Progenitor cell of endocrine pancreas (in vitro differentiated cells): ENCODE measurements around the gene LRG1. TPM values are rescaled to one million over a fixed set of nuclear protein-coding genes. Genes with fewer than 3 reads are reported as not detected.

ENCODE experiments used
- DNase-seq: peaks from one replicate; pipeline ENCODE4 v3.0.0; 2021; ENCODE audit warnings: low spot score; ENCODE audit not compliant: unreplicated experiment
- H3K27ac Mint-ChIP-seq: 2 replicates; pipeline ENCODE4 v1.8.0; 2021; ENCODE audit warnings: mild to moderate bottlenecking, moderate library complexity, mixed read lengths
- H3K27me3 Mint-ChIP-seq: 2 replicates; pipeline ENCODE4 v1.8.0; 2021; ENCODE audit warnings: mixed read lengths
- H3K36me3 Mint-ChIP-seq: 2 replicates; pipeline ENCODE4 v1.8.0; 2022; ENCODE audit warnings: mixed read lengths; ENCODE audit not compliant: insufficient read depth
- H3K4me1 Mint-ChIP-seq: 2 replicates; pipeline ENCODE4 v1.8.0; 2021; ENCODE audit warnings: low read depth, mixed read lengths
- H3K4me3 Mint-ChIP-seq: 2 replicates; pipeline ENCODE4 v1.8.0; 2021; ENCODE audit warnings: low read depth, mild to moderate bottlenecking, moderate library complexity, mixed read lengths
- H3K9me3 Mint-ChIP-seq: 2 replicates; pipeline ENCODE4 v1.8.0; 2021; ENCODE audit warnings: low read depth, mixed read lengths
- CTCF ChIP-seq: fragments of 200-600 bp; sonication (generic); IDR thresholded peaks from one replicate; pipeline ENCODE4 v1.5.0; 2021; ENCODE audit warnings: antibody characterized with exemption, mild to moderate bottlenecking; ENCODE audit not compliant: unreplicated experiment
- total RNA-seq: library from RNA; stranded (reverse); gene quantifications from 2 replicates; pipeline ENCODE4 v1.2.1, GENCODE V29; 2021

The LRG1 gene
- total RNA-seq, 1 donor from 2014 or later, result 0.34 TPM

- Mint-ChIP-seq H3K4me1 (peaks cover 3% of the 10 kb centered on the region), H3K27me3 (peaks cover 47% of the 10 kb centered on the region), H3K36me3 (no peaks in the 10 kb centered on the region), H3K27ac (no peak overlapping the region), H3K4me3 (peak overlapping the region; percentile 48), H3K9me3 (no peaks in the 10 kb centered on the region)
- DNase-seq, result no peak
- no peak for TF ChIP-seq CTCF
Observed at GRCh38 chr19:4585556-4585955, 45.7 kb upstream of the LRG1 start.

- H3K4me1 Mint-ChIP-seq, result peaks cover 3% of the 10 kb centered on the region
- H3K9me3 Mint-ChIP-seq, result no peaks in the 10 kb centered on the region
- H3K4me3 Mint-ChIP-seq, result peak overlapping the region; percentile 48
- TF ChIP-seq CTCF, result no peak
- no peak overlapping the region for H3K27ac Mint-ChIP-seq
- peaks cover 42% of the 10 kb centered on the region for H3K27me3 Mint-ChIP-seq
- DNase-seq, result no peak
- no peaks in the 10 kb centered on the region for H3K36me3 Mint-ChIP-seq
Observed at GRCh38 chr19:4584670-4585460, 45.0 kb upstream of the LRG1 start.

DNA sequence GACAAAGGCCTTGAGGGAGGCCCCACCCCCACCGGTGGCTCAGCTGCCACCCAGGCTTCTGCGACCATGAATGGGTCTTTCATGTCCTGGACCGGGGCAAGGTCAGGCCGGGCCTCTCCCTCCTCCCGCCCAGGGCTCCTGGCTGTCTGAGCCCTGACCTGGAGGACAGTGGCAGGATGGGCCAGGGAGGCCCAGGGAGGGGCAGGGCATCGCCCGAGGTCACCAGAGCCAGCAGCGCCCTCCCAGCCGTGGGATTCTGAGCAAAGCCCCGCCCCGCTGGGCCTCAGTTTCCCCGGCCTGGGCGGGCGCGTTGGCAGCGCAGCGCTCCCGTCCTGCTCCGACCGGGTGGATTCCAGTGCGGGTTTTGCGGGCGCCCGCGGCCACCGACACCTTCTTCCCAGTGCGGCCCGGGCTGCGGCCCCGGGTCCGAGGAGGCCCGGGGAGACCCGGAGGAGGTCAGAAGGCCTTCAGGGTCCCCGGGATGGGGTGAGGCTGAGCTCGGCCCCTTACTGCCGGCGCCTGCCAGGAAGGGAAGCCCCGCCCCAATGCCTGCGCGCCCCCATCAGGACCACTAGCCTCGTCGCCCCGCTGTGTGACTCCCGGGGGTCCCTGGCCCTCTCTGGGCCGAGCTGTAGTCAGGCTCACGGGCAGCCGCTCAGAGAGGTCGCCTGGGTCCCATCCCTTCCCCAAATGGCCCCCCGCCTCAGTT, 44.3 kb upstream of the LRG1 start:
- no peak overlapping the region for H3K27ac Mint-ChIP-seq
- H3K36me3 Mint-ChIP-seq, result no peaks in the 10 kb centered on the region
- peaks cover 42% of the 10 kb centered on the region for H3K27me3 Mint-ChIP-seq
- DNase-seq, result no peak
- no peak for TF ChIP-seq CTCF
- peak overlapping the region; percentile 41 for H3K4me3 Mint-ChIP-seq
- no peaks in the 10 kb centered on the region for H3K9me3 Mint-ChIP-seq
- peaks cover 3% of the 10 kb centered on the region for H3K4me1 Mint-ChIP-seq

- peaks cover 3% of the 10 kb centered on the region for H3K4me1 Mint-ChIP-seq
- H3K36me3 Mint-ChIP-seq, result no peaks in the 10 kb centered on the region
- no peak for DNase-seq
Observed at GRCh38 chr19:4582980-4583842, 43.4 kb upstream of the LRG1 start.

More at GRCh38 chr19:4582980-4583842, 43.4 kb upstream of the LRG1 start:
- Mint-ChIP-seq H3K9me3 (no peaks in the 10 kb centered on the region), H3K27me3 (peaks cover 44% of the 10 kb centered on the region), H3K27ac (no peak overlapping the region), H3K4me3 (peak overlapping the region; percentile 53)
- no peak for TF ChIP-seq CTCF
